ENCODE data around the gene PTPRG.

Gene PTPRG

DNA sequence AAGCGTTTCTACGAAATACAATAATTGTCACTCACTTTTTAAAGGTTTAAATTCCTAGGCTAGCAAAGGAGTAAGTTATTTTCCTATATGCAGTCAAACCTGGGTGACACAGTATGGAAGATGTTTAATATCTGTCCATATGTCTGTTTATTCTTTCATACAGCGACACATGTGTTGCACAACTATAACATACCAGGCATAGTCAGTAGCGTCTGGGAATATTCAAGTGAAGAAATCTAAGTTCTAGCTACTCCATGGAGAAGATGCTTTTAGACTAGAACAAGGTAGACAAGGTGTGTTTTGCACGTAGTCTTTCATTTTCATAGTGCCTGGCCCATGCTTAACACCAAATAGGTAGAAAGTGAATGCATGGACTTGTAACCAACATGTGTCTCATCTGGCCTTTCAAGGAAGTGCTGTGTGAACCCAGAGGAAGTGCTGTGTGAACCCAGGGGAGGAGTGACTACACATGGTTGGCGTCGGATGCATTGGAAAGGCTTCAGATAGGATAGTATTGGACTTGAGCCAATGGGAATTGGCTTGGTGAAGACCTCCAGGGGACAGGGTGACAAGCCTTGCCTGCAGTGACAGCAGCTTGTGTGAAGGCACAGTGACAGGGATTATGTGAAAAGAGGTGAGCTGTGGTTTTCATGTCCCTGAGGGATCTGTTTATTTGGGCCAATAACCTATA, 267.0 kb downstream of the PTPRG start:
- no peak for DNase-seq (ENCODE audit: low read depth)

DNA sequence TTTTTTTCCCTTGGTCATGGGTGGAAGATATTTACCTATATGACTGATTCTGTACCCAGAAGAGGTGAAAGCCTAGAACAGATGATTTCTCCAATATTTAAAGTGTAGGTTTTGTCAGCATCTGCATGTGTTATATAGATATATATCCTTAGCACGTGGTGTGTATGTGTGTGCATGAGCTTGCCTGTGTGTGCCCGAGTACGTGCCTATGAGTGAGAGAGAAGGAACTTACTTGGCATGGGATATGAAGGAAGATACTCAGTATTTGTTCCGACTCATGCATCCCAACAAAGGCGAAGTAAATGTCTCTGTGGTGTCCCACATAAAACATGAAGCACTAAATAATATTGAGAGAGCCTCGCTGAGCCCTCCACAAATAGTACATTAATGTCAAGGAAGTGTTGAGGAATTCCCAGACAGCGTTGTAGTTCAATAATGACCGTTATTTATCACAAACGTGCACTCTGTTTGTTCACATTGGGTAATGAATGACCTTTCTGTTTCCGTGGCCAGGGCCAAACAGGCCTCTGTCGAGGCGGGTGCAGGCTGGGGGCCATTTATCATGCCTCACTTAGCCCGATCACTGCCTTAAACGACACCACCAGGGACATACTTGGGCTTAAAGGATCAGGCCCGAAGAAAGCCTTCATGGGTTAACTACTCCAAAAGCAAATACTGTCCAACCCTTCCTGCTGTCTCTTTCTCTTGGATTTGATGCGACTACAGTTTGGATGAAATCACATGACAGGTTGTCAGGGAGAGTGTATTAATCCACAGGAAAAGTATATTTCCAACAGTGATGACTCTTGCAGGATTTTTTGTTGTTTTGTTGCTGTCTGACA, 267.7 kb downstream of the PTPRG start:
- no peak for DNase-seq (ENCODE audit: low read depth)

DNA sequence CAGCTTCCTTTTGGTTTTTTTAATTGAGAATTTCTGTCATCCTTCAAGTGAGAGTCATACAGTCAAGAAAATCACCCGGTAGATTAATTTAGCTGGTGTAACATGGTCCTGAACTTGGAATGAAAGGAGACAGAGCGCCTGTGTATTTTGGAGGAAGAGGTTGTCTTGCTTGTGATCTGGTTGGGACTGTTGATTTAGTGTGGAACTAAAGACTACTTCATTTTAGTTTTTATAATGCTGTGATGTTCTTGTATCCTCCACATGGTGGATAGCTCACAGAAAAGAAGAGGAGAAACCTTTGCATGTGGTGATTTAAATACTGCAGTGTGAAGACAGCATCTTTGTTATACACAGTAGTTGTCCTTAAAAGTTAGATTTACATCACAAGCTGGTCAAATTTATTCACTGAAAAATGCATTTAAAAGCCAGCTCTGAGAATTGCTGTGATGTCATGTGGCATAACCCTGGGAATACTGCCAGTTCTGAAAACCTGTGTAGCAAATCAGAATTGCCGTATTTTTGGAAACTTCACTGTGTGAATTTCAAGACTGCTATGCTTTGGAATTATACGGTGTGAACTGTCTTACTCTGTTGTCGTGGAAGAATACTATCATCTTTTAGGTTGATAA, 268.5 kb downstream of the PTPRG start:
- no peak for DNase-seq (ENCODE audit: low read depth)

DNA sequence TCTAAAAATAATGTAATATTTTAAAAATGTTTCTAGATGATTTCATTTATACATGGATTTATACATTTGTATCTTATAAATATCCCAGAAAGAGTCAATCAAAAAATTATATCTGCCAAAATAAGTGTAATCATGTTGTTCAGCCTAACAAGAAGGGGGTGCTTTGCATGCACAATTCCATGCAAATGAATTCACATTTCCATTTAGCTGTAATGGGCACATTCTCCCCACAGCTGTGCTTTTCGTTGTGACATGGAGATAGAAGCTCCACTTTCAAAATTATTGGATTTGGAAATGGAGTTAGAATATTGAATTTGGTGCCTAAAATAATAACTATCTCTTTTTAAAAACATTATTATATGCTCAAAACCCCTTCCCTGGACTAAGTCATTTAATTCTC, 270.6 kb downstream of the PTPRG start:
- DNase-seq (ENCODE audit: low read depth) = no peak

DNA sequence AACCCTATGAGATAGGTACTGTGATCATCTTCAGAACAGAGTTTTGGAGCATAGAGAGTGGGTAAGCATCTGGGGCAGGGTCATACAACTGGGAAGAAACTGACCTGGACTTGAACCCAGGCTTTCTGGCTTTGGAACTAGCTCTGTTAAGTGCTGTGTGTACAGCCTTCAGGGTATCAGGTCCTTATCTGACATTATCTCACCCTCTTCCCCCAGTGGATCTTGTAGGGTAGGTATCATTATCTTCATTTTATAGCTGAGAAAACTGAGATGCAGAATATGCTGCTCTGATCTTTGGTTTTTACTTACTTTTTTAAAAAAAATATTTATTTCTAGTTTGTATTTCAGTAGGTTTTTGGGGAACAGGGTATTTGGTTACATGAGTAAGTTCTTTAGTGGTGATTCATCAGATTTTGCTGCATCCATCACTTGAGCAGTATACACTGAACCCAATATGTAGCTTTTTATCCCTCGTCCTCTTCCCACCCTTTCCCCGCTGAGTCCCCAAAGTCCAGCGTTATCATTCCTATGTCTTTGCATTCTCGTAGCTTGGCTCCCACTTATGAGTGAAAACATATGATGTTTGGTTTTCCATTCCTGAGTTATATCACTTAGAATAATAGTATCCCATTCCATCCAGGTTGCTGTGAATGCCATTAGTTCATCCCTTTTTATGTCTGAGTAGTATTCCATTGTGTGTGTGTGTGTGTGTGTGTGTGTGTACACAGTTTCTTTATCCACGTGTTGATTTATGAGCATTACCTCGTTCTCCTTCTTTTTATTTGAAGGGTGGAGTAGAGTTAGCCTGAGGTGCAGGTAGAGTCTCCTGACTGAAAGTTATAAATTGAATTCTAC, 271.2 kb downstream of the PTPRG start:
- DNase-seq (ENCODE audit: low read depth) = no peak

DNA sequence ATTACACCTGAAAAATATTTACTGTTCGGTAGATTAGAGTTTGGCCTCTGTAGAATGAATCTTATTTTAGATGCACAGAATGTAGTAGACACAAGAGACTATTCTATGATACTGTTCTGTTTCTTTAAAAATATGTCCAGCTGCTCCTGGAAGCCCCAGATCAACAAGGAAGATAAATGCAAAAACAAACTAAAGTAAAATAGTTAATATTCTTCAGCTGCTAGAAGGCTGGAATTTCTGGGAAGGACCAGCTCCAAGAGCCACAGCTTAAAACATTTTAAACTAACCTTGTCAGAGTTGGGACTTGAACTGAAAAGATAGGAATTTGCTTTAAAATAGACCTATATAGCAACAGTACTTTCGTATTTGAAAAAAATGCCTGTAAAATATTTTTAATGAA, 277.9 kb downstream of the PTPRG start:
- no peak for DNase-seq (ENCODE audit: low read depth)

DNA sequence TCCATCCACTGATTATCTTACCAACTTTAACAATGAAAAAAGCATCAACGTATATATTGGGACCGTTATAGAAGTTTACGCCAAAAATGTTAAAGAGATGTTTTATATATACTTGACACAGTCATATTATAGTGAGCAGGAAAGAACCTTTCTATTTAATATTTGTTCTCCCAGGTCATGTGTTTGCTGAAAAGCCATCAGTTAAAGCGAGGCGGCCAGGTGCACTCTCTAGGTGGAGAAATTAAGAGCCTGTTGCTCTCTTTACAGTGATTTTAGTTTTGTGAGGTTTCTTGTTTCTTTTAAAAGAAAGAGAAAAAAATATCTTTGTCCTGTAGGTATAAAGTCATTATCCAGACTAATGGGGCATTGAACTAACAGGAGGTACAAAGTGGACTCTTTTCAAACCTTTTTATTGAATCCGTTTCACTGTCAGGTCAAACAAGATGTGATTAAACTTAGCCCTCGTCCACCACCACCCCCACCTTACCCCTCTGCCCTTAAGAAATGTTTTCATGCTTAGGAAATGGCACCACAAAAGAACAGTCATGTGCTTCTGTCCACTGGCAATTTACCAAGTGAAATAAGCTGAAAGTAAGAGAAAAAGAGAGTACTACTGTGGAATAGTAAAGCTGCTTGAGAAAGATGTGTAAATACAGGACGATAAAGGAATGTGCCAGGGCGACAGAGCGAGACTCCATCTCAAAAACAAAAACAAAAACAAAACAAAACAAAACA, 279.9 kb downstream of the PTPRG start:
- DNase-seq (ENCODE audit: low read depth) = peak; percentile 63

DNA sequence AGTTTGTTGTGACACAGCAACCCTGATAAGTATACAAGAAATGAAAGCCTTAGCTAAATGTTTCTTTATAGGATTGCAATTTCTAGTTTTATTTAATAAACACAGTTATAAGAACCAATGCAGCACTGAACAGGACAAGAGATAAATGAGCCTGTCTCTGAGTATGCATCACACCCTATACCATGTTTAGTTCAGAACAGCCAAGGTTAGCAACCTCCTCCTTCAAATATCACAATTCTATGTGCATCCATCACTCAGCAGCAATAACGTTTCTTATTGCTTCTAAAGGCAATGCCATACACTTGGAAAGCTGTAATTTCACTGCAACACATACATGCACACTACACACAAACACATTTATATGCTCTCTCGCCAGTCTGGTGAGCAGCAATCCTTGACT, 280.6 kb downstream of the PTPRG start:
- no peak for DNase-seq (ENCODE audit: low read depth)

DNA sequence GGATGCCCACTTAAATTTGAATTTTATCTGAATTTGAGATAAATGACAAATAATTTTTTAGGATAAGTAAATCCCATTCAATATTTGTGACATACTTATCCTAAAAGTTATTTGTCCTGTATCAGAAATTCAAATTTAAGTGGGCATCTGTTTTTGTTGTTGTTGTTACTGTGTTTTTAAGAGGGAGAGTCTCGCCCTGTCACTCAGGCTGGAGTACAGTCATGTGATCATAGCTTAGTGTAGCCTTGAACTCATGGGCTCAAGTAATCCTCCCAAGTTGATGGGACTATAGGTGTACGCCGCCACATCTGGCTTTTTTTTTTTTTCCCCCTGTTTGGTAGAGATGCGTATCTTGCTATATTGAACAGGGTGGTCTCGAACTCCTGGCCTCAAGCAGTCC, 283.0 kb downstream of the PTPRG start:
- DNase-seq (ENCODE audit: low read depth) = no peak

DNA sequence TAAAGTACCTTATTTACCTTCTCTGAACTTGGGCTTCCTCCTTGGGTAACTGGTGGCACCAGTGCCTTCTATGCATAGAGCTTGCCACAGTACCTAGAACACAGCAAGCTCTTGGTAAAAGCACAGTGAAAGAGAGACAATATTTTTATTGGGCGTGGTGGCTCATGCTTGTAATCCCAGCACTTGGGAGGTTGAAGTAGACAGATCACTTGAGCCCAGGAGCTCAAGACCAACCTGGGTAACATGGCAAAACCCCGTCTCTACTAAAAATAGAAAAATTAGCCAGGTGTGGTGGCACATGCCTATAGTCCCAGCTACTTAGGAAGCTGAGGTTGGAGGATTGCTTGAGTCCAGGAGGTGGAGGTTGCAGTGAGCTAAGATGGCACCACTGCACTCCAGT, 285.1 kb downstream of the PTPRG start:
- DNase-seq (ENCODE audit: low read depth) = no peak

DNA sequence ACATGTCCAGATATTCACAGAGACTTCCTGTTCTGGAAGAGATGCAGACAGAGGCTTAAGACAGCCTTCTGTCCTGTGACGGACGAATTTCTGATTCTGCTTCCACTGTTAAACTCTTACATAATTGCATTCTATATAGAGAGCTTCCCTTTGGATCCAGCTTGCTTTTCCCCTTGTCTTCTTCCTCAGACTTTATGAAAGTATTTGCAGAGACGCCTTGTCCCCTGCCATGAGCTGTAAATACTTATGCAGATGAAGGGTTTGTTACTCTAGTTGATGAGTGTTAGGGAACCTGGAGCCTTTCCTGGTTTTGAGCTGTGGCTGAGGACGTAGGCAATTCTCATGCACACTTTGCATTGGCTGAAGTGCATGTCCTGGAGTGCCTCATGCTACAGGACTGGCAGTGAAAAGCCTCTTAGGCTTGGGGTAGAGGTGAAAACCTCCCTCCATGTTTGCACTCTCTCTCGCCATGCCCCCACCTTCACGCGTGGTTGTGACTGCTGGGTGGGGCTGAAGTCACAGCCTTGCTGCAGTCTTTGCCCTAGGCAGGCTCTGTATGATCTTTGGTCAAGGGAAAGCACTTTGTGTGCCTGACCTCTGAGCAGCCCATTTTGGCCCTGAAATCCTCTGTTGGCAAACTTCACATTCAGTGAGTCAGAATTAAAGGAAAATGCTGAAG, 286.6 kb downstream of the PTPRG start:
- DNase-seq (ENCODE audit: low read depth) = peak; percentile 28

DNA sequence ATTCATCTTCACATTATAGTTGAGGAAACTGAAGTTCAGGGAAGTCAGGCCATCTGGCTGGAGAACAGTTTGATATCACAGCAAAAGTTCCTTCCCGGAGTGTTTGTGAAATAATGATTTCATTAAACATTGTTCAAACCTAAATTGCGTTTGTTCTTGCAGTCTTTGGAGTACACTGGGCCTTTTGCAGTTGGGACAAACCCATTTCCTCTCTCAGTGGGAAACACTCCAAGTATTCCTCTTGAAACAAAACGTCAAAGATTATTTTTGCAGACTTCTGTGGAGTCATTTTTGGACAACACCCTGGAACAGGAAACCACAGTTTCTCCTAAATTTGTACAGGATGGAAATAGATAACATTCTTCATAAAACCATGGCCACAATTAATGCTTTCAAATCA, 287.5 kb downstream of the PTPRG start:
- DNase-seq (ENCODE audit: low read depth) = peak; percentile 53

DNA sequence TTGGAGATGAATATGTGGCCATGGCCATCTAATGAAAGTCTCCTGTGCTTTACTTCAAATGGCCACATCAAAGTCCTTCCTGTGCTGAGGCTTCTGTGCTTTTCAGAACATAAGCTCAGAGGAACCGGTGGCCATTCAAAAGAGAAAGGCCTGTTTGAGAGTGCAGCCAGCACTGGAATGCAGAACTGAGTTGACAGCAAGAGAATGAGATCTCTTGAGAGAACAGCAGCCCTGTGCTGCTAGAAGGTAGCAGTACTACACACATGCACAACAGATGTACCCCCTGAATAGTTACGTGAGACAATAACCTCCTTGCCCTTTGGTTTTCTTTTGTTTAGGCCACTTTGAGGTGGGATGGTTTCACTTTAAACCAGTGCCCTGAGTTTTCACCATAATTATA, 292.5 kb downstream of the PTPRG start:
- DNase-seq (ENCODE audit: low read depth) = no peak

DNA sequence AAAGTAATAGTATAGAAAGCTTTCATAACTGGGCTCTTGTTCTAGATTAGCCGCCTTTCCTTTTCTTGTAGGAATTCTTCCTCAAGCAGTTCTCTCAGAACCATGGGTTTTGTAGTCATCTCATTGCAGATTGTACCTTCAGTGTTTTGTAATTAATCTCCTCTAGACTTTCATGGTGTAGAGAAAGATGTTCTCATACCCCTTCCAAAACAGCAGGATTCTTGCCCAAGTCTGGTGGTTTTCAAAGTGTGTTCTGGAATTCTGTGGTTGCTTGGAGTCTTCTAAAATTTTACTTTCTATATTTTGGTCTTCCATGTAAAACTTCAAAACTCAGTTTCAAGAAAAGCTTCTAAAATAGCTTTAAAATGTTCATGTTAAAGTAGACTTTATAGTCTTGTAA, 293.8 kb downstream of the PTPRG start:
- no peak for DNase-seq (ENCODE audit: low read depth)

DNA sequence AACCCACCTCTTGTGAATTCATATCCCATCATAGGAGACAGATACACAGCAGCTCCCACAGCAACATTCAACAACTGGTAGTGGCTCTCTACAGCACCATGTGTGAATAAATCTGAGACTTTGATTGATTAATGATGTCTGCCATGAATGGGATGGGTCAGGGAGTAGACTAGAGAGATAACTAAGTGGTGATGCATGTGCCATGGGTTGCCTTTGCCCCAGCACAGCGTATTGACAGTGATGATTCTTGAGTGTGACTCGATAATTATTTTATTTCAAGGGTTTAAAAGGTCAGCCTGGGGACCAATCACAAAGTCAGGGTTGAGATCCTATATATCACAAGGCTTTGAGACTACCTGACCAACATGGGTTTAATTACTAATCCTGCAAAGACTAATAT, 295.9 kb downstream of the PTPRG start:
- no peak for DNase-seq (ENCODE audit: low read depth)

DNA sequence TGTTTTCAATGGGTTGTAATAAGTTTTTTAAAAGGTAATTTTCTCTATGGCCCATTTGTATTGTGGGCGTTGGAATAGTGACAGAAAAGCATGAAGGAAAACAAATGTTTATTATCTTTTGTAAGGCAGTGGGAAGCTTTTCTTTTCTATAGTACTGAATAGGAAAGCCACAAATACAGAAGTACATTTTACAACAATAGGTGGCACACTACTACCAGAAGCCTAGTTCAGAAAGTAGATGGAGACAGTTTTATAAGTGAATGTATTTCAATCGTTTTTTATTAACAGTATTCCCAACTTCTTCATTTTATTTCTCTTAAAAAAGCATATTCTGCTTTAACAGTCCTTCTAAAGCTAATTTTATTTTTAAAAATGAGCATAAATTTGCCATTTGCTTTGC, 296.7 kb downstream of the PTPRG start:
- peak; percentile 52 for DNase-seq (ENCODE audit: low read depth)

DNA sequence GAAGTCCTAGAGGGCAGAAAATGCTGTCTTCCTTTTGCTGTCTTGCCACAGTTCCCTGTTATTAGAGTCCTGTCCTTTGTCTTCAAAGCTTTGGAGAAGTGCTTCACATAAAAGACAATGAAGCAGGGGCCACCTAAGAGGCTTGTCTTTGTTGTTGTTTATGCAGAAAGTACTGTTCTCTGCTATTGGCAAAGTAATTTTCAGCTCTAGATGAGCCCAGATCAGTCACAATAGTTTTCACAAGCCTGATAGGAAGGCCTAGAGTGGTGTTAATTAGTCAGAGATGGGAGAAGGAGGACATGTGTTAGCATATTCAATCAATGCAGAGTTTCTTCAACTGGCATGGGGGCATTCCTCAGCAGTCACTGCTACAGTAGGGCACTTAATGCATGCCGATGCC, 300.0 kb downstream of the PTPRG start:
- no peak for DNase-seq (ENCODE audit: low read depth)

DNA sequence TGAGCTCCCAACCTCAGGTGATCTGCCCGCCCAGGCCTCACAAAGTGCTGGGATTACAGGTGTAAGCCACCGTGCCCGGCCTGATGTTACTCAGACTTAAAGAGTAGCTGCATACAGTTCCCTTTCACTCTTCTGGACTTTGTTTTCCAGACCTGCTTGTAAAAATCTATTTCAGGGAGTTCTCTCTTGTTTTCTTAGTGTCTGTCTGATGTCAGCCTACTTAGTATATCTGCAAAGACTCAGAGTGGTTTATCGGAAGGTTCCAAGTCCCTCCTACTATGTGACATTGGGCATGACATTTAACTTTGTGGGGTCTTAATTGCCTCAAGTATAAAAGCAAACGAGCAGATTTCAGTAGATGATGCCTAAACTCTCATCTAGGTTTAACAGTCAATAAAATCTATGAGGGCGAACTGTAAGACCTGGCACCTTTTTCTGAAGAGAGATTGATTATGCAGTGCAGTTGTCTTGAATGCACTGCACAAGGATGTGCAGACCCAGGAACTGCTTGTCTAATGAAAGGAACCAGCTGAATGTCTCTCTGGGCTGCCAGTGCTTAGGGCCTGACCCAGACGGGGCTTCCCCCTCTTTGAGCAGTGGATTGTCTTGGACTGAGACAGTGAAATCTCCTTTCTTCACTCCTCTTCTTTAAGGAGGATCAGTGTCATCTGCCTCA, 301.4 kb downstream of the PTPRG start:
- no peak for DNase-seq (ENCODE audit: low read depth)

DNA sequence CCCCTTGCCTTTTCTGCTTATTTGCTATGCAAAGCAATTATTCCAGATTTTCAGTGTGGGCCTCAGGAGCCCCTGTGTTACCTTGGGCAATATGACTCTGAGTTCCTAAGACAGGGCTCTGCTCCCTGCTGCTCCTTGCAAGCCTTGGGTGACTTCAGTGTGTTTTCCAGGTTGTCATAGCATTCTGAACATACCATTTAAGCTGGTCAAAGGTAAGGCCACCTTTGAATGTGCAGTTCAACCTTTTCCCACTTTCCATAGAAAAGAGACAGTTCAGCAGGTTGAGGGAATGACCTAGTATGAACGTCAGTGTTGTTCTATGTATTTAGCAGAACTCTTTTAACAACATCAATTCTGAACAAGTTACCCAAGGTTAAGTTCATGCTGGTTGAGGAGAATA, 302.2 kb downstream of the PTPRG start:
- no peak for DNase-seq (ENCODE audit: low read depth)

DNA sequence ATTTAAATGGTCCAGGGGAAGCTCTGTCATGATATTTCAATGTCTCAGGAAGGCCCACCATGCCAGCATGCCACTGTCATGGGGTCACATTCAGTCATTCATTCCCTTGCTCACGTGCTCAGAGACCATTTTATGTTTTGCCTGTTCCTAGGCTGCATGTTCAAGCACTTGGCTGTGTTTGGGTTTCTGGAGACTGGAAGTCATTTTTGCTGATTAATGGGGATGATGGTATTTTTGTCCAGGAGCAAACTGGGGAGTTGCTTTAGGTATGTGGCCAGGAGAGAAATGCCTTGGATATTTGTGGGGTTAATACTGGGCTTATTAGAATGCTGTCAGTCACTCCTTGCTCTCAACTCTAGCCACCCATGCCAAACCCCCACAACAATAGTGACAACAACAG, 303.5 kb downstream of the PTPRG start:
- no peak for DNase-seq (ENCODE audit: low read depth)

Data from fibroblast of the conjunctiva (primary cell).